GM18909 (cell line): Measurements from ENCODE around the gene ACTG1.

Source experiments
- ATAC-seq: cut with Tn5 transposase; IDR thresholded peaks from one replicate; pipeline ENCODE4 v1.9.1; 2021; ENCODE audit warnings: mild to moderate bottlenecking; ENCODE audit not compliant: unreplicated experiment, poor library complexity

The ACTG1 gene

GRCh38 chr17:81484195-81484979 is 28.2 kb downstream of the ACTG1 start:
- ATAC-seq = peak; percentile 55

GRCh38 chr17:81483862-81484194 is 28.8 kb downstream of the ACTG1 start:
- ATAC-seq = no peak

- no peak for ATAC-seq
Observed at GRCh38 chr17:81483085-81483861, 29.3 kb downstream of the ACTG1 start.

GRCh38 chr17:81482673-81483072 is 29.9 kb downstream of the ACTG1 start:
- ATAC-seq = no peak

- no peak for ATAC-seq
Observed at GRCh38 chr17:81481815-81482505, 30.6 kb downstream of the ACTG1 start.

- no peak for ATAC-seq
Observed at GRCh38 chr17:81481073-81481799, 31.4 kb downstream of the ACTG1 start.

GRCh38 chr17:81480140-81481072 is 32.2 kb downstream of the ACTG1 start:
- ATAC-seq = no peak

GRCh38 chr17:81479175-81480071 is 33.2 kb downstream of the ACTG1 start:
- ATAC-seq = no peak

GRCh38 chr17:81478119-81478518 is 34.5 kb downstream of the ACTG1 start:
- no peak for ATAC-seq

- ATAC-seq = no peak
Observed at GRCh38 chr17:81477173-81477572, 35.4 kb downstream of the ACTG1 start.

GRCh38 chr17:81476635-81477034 is 36.0 kb downstream of the ACTG1 start:
- ATAC-seq = no peak

- ATAC-seq = no peak
Observed at GRCh38 chr17:81476097-81476496, 36.5 kb downstream of the ACTG1 start.

GRCh38 chr17:81474958-81475357 is 37.6 kb downstream of the ACTG1 start:
- no peak for ATAC-seq

- ATAC-seq = no peak
Observed at GRCh38 chr17:81473019-81473418, 39.6 kb downstream of the ACTG1 start.

- no peak for ATAC-seq
Observed at GRCh38 chr17:81471818-81472456, 40.7 kb downstream of the ACTG1 start.

GRCh38 chr17:81470944-81471817 is 41.4 kb downstream of the ACTG1 start:
- ATAC-seq = no peak
